Activated CD4-positive, alpha-beta T cell treated with anti-CD3 and anti-CD28 coated beads, Interleukin-10, Interleukin-2, amounts not matched to agents 100 ng/mL and 50 ng/mL, durations not matched to agents 16 hours and 8 hours (primary cell): ENCODE measurements around the gene CCDC63.
"Not testable (repeated sequence)": the region's sequence is repeated elsewhere in the genome, so short reads cannot be mapped to it uniquely, and the experiment has no call there.

ENCODE experiments used
- DNase-seq: peaks from one replicate; pipeline ENCODE4 v3.0.0-alpha.2; 2020

CCDC63 gene

GRCh38 chr12:110844551-110845338 is 2.0 kb upstream of the CCDC63 start:
- DNase-seq: no peak

GRCh38 chr12:110845339-110845682 is 1.5 kb upstream of the CCDC63 start:
- DNase-seq: no peak

GRCh38 chr12:110848314-110848923 is 1.6 kb downstream of the CCDC63 start:
- DNase-seq: no peak

- no peak for DNase-seq
Measured at GRCh38 chr12:110849221-110849620, 2.4 kb downstream of the CCDC63 start.

- no peak for DNase-seq
Measured at GRCh38 chr12:110849748-110850403, 3.1 kb downstream of the CCDC63 start.

- DNase-seq: no peak
Measured at GRCh38 chr12:110850762-110851161, 4.0 kb downstream of the CCDC63 start.

GRCh38 chr12:110853836-110854235 is 7.0 kb downstream of the CCDC63 start:
- no peak for DNase-seq

GRCh38 chr12:110856542-110856941 is 9.8 kb downstream of the CCDC63 start:
- no peak for DNase-seq

- DNase-seq: no peak
Measured at GRCh38 chr12:110857528-110857927, 10.7 kb downstream of the CCDC63 start.

- DNase-seq: not testable (repeated sequence)
Measured at GRCh38 chr12:110857954-110858353, 11.2 kb downstream of the CCDC63 start.

- DNase-seq: no peak
Measured at GRCh38 chr12:110858848-110859247, 12.1 kb downstream of the CCDC63 start.

- DNase-seq: no peak
Measured at GRCh38 chr12:110860833-110861296, 14.1 kb downstream of the CCDC63 start.

GRCh38 chr12:110861729-110862128 is 14.9 kb downstream of the CCDC63 start:
- DNase-seq: no peak

GRCh38 chr12:110862329-110862728 is 15.5 kb downstream of the CCDC63 start:
- DNase-seq: no peak

GRCh38 chr12:110863161-110863560 is 16.4 kb downstream of the CCDC63 start:
- no peak for DNase-seq

- DNase-seq: no peak
Measured at GRCh38 chr12:110865521-110865920, 18.7 kb downstream of the CCDC63 start.

GRCh38 chr12:110869026-110869425 is 22.2 kb downstream of the CCDC63 start:
- DNase-seq: no peak

- DNase-seq: no peak
Measured at GRCh38 chr12:110869803-110870202, 23.0 kb downstream of the CCDC63 start.

- DNase-seq: no peak
Measured at GRCh38 chr12:110872100-110872499, 25.3 kb downstream of the CCDC63 start.

- DNase-seq: no peak
Measured at GRCh38 chr12:110874351-110874750, 27.6 kb downstream of the CCDC63 start.

GRCh38 chr12:110874781-110875180 is 28.0 kb downstream of the CCDC63 start:
- no peak for DNase-seq

GRCh38 chr12:110880651-110881050 is 33.9 kb downstream of the CCDC63 start:
- DNase-seq: no peak

- no peak for DNase-seq
Measured at GRCh38 chr12:110883251-110883650, 36.5 kb downstream of the CCDC63 start.
